GM18508 (cell line): Measurements from ENCODE around the gene TRIM16.
"Not testable (repeated sequence)": the region's sequence is repeated elsewhere in the genome, so short reads cannot be mapped to it uniquely, and the experiment has no call there.

Source experiments
- ATAC-seq: cut with Tn5 transposase; IDR thresholded peaks from one replicate; pipeline ENCODE4 v1.9.1; 2021; ENCODE audit warnings: moderate number of reproducible peaks; ENCODE audit not compliant: insufficient read depth, unreplicated experiment

The TRIM16 gene

DNA sequence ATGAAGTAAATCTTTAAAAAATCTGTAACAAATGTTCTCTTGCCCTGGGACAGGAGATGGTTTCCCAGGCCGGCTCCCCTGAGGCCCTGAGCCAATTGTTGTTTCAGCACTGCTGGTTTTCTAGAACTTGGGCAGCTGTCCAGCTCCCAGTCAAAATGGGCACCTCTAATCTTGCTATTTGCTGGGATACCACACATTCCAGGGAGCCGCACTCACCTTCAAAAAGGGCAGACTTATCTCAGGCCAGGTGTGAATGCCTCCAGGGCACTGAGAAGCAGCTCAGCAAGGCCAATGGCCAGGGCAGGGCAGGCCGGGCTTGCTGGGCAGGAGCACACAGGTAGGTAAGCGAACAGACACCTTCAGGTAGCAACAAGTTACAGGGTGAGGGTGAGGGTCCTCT is 24.4 kb downstream of the TRIM16 start:
- no peak for ATAC-seq

DNA sequence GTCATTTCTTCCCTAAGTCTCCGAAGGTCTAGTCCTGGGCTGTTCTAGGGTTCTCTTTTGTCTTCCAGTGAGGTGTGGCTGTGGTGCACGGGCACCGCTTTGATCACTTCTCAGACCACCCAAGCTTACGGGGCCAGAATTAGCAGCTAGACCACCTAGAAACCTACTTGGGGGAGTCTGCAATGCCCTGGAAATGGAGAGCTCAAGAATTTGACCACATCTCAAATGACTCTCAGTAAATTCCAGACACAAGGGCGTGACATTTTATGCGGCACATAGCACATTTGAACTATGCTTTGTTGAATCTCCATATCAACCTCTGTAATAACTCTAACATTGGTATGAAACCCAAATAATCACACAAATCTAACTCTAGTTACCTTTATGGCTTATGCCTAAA is 24.9 kb downstream of the TRIM16 start:
- no peak for ATAC-seq

DNA sequence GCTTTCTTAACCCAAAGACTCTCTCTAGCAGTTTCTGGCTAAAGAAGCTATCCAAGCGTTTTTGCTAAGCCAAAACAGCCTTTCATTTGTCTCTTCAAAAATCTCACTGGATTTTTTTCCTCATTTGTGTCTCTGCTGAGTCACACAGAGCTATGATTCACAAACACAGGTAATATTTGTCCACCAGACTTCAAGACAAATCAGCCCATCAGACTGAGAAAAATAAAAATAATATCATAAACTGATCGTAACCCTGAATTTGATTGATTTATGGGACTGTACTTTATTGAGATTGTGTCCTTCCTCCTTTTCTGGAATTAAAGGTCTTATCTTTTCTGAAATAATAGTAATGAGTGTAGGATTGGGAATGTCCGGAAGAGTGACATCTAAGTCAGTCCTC is 25.8 kb downstream of the TRIM16 start:
- no peak for ATAC-seq

DNA sequence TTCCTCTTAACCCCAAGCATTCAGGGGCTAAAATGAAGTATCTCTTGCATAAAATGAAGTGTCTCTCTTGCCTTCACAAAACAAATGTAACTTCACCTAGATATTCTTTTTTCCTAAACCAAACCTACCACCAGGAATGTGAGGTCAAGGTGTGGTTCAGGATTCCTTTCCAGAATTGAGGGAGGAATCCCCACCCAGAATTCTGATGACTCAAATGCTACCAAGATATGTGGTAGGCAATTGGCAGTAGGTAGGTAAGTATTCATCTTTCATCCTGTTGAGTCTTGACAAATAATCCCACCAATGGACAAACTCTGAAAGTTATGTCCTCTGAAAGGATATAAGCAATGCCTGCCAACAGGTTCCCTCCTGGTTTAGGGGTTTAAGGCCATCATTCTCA is 26.2 kb downstream of the TRIM16 start:
- no peak for ATAC-seq

DNA sequence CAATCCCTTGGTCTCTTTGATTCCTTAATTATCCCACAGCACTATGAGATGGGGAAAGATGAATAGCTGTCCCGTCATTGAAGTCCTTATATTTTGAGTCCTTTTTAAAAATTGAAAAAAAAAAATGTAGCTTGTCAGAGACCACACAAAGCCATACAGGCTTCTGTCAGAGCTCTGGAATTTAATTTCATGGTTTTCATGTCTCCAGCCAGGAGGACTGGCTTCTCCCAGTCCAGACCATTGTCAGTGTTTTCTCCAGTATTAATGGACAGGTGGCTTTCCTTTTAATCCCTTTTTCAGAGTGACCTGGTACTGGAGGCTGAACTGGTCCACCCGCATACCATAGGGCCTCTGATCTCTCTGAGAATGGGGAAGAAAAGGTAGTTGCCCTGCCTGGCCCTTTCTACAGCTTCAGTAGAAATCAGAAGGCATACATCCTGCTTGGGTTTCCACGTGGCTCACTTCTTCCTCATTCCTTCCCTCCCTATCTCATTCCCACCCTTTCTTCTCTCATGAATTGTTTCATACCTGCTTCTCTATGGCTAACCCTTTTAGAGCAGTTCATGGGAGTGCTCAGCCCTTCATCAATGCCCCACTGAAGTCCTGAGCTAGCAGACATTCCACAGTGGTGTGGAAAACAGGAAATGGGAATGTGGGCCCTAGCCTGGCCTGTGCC is 29.1 kb downstream of the TRIM16 start:
- ATAC-seq, result no peak

DNA sequence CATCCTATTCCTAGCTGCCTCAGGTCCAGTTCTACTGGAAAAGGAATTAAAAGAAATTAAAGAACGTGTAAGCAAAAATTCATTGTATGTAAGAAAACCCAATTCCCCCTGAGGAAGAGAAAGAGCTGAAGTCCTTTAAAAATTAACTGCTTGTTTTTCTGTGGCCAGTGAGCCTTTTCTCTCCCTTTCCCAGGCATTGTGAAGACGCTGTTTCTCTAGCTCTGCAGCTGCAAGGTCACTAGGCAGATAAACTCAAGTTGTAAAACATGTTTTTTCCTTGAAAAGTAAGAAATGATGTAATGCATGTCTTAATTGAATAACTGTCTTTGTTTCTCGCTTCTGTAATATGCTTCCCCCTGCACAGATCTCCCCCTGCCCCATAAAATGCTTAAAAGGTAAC is 29.7 kb downstream of the TRIM16 start:
- ATAC-seq, result not testable (repeated sequence)

DNA sequence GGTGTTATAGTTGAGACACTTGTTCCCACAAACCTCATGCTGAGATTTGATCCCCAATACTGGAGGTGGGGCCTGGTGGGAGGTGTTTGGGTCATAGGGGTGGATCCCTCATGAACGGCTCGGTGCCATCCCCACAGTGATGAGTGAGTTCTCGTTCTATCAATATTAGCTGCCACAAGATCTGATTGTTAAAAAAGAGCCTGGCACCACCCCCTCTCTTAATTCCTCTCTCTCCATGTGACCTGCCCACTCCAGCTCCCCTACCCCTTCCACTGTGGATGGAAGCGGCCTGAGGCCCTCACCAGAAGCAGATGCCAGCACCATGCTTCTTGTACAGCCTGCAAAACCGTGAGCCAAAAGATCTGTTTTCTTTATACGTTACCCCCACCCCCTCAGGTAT is 31.2 kb downstream of the TRIM16 start:
- no peak for ATAC-seq

DNA sequence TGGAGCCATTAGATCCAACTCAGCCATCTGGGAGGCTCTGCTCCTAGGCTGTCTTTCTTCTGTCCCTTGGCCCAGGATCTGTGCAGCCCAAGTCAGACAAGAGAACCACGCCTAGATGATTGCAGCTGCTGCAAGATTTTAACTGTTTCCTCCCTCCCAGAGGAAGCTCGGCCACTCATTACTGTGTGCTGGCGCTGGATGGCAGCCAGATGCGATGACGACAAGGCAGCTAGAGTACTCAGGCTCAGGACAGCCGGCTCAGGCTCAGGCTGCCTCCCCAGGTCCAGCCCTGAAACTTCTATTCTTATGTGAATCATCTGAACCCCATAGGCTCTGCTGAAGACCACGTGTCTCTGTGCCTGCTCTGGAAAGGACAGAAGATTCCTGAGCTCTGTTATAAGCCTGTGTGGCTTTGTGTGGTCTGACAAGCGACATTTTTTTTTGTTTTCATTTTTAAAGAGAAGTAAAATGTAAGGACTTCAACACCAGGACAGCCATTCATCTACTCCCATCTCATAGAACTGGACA is 32.5 kb downstream of the TRIM16 start:
- ATAC-seq, result no peak

DNA sequence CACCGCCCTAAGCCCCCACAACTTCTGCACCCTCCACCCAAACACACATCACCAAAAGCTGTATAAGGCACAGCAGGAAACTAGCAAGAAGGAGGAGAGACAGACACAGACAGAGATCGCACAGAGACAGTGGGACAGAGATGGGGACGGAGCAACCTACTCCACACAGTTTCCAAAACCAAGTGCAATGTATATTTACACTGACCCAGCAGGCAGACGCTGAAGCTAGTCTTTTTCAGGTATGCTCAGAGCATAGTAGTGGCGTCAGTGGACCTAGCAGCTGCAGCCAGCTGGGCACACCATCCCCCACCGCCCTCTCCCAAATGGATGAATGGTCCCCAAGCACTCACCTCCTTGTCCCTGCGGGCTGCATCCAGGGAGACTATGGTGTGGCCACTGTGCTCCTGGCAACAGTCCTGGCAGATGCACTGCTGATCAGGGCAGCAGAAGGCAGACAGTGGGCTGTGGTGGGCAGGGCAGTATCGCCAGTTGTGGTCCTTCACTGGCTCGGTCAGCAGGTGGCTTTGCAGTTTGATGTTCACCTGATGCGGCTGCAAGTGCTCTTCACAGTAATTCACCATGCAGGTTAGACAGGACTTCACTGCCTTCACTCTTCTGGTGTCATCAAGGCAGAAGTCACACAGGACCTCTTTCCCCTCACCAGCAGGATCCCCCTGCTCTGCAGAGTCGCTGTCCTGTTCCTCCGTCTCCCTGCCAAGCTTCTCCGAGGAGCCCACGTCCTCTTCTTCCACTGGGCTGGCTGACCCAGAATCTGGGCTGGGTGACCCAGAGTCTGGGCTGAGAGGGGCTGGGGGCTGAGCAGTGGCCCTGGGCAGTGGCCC is 33.1 kb downstream of the TRIM16 start:
- ATAC-seq, result no peak

DNA sequence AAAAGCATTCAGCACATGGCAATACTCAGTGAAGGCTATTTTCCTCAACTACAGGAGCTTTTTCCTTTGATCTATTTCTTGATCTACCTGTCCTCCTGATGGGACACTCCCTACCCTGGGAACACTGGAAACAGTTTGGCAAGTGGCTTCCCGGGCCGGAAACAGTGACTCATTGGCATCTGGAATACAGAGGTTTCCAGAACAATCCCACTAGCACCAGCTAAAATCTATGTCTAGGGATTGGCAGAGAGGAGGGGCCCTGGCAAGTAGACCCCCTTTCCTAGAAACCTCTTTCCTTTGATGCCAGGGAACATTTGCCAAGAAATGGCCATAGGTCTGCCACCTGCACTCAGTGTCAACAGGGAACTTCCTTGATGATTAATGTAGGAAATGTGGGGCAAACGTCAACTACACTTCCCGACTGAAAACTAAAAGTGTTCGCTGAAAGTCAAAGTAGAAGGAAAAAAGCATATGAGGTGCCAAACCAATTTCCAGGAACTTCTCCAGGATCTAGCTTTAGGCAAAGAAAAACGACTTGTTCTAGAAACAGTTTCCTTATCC is 34.2 kb downstream of the TRIM16 start:
- ATAC-seq, result no peak

DNA sequence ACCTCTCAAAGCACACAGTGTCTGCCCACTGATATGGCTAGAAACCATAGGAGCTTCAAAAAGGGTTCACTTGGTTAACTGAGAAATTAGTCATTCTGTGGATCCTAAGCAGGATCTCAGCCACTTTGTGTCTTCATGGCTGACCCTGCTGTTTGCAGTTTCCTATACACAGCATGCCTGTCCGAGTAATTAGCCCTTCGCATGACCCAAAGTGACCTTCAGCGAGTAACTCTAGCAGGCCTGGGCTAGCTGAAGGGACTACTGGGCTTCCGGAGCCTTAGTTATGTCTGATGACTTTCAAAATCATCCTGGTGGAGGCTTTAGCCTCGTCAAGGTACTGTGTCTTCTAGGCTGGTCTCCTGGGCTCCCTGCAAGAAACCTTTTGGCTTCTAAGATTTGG is 35.7 kb downstream of the TRIM16 start:
- ATAC-seq, result no peak

DNA sequence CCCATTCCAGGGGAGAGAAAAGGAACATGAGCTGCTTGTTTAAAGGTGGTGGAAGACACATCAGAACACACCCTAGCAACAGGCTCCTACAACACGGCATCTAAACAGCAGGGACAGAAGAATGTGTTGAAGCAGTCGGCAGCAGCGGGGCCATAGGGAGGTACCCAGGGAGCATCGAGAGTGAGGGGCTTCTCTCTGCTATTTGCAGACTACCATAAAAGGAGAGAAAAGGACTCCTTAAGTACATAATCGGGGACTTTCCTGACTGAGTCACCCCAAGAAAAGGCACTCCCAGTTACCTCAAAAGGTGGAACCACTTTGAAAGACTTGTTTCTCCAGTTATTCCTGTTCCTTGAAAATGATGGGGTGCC is 38.2 kb downstream of the TRIM16 start:
- not testable (repeated sequence) for ATAC-seq

DNA sequence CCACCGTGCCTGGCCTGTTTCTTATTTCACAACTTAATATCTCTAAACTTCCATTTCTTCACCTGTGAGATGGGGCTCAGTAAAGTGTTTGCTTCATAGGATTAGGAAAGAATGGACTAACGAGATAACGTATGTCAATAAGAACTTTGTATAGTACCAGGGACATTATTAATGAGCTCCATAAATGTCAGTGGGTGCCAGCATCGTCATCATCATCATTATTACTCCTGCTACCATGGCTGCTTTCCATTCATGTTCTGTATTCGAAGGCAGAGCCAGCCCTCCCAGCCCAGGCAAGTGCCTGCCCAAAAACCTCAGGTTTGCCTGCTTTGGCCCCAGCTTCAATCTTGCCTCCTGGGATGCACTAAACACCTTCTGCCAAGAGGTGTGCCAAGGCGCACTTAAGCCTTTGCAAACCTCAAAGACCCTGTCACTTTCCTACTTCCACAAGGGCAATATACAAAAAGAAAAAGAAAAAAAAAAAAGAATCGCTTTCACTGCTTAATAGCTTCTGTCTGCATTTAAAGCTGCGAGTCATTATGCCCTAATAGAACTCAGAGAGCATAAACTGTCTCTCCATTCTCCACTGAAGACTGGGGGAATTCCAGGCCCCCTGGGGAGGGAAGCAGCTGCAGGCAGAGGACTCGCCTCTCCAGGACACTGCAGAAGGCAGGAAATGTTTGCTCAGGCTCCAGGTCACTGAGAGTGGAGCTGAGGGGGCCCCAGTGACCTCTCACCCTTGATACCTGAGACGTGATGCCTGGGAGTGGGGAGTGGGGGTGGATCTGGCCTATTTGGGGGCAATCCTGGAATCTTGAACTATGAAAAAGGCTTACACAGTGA is 38.8 kb downstream of the TRIM16 start:
- not testable (repeated sequence) for ATAC-seq

DNA sequence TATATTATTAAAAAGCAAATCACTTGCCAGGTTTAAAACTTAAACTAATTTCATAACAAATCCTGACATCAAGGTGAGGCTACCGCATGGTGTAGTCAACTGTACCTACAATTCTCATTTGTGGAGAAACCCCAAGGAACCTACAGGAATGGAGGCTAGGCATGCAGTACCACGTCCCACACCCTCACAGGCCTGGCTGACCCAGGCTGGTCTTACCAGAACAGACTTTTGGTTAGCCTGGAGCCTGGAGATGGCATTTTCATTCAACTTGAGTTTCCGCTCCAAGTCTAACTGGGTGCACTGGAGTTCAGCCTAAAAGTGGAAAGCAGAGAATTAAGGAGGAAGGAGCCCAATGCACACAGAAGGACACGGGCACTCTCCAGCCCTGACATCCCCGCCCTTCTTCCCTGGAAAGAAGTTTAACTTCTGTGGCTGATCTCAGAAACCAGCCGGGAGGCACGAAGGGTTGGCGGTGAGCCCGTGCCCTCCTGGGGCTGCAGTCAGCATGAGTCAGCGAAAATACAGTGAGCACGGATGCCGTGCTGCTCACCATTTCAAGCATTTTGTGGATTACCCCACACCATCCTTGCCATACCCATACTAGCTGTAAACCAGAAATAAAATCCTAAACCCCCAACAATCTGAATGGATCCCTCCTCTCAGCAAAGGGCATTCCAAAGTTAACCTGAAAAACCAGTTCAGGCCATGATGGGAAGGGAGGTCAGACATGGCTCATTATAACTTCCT is 41.4 kb downstream of the TRIM16 start:
- ATAC-seq, result not testable (repeated sequence)

DNA sequence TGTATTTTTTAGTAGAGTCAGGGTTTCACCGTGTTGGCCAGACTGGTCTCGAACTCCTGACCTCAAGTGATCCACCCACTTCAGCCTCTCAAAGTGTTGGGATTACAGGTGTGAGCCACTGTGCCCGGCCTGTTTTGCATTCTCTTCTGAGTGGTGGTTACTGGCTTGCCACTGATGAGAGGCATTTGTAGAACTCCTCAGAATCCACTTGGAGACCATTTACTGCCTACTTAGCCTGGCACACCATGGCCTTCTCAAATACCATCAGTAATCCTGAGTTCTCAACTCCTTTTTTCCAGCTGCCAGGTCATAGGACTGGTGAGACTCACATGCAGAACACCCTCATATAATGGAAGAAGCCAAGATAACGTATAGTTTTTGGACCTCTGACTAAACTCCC is 42.1 kb downstream of the TRIM16 start:
- ATAC-seq, result not testable (repeated sequence)

DNA sequence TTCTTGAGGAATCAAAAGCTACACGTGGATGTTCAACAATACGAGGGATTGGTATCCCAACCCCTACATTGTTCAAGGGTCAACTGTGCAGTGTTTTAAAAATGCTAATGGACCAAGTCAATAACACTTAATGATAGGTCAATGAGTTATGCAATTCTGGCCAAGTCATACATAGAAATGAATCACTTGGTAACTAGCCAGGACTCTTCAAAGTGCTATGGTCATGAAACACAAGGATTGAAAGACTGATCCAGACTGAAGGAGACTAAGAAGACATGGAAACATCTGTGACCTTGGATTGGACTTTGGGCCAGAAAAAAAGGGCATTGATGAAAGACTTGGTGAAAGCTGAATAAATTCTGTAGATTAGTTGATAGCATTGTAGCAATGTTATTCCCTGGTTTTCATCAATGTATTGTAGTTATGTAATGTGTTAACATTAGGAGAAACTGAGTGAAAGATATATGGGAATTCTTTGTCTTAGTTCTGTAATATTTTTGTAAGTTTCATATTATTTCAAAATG is 53.1 kb downstream of the TRIM16 start:
- ATAC-seq, result not testable (repeated sequence)

DNA sequence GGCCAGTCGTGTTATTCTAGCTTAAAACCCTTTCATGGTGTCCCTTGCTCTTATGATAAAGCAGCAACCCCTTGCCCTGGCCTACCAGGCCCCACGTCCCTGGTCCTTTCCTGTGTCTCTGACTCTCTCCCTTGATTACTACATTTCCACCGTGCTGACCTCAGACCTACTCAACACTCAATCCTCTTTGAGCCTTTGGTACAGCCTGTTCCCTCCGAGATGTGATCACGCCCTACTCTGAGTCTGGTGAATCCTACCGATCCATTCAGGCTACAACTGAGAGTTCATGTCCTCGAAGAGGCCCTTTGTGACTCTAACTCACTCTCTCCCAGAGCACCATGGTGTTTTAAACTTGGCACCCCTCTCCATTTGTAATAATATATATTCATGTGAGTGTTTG is 54.1 kb downstream of the TRIM16 start:
- ATAC-seq, result not testable (repeated sequence)

DNA sequence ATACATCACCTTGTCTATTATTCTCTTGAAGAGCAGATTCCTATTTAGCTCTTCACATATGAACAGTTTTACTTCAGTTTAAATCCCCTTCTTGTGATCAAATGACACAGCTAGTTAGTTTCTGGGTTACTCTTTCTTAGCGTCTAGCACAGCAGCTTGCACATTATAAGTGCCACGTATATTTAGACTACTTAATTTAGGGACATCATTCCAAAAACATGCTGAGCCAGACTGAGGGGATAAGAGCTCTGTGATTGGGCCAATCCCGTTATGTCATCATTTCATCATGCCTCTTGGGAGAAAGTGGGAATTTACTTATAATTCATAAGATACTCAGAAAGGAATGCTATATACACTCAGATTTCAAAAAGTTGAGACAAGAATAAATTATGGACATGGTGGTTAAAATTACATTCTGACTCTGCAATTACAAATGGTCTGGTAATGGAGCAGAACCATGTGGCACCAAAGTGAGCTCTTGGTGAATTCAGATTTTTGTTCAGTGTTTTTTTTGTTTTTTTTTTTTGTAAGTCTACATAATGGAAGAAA is 60.4 kb downstream of the TRIM16 start:
- not testable (repeated sequence) for ATAC-seq

DNA sequence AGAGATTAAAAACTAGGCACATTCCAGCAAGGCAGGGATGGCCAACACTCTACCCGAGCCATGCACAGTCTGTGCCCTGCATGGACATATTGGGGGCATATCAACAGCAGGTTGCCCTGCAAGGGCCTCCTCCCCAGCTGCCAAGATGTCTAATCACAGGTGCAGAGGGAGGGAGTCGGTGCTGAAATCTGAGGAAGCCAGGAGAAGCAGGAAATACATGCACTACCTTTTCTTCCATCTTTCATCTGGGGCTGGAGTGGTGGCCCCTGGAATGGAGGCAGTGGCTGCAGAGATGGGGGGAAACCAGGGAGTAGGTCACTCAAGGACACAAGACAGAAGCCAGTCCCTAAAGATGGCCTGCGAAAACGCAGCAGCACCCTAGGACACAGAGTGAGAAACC is 60.9 kb downstream of the TRIM16 start:
- not testable (repeated sequence) for ATAC-seq
